ENCODE data around the gene MOBP.

MOBP gene

GRCh38 chr3:39501968-39502837 is 34.7 kb downstream of the MOBP start:
- H3K4me3 ChIP-seq (ENCODE audit: low read depth, low read length) = no peak overlapping the region
- DNase-seq (ENCODE audit: low read depth) = no peak
- TF ChIP-seq, protein P1, sequence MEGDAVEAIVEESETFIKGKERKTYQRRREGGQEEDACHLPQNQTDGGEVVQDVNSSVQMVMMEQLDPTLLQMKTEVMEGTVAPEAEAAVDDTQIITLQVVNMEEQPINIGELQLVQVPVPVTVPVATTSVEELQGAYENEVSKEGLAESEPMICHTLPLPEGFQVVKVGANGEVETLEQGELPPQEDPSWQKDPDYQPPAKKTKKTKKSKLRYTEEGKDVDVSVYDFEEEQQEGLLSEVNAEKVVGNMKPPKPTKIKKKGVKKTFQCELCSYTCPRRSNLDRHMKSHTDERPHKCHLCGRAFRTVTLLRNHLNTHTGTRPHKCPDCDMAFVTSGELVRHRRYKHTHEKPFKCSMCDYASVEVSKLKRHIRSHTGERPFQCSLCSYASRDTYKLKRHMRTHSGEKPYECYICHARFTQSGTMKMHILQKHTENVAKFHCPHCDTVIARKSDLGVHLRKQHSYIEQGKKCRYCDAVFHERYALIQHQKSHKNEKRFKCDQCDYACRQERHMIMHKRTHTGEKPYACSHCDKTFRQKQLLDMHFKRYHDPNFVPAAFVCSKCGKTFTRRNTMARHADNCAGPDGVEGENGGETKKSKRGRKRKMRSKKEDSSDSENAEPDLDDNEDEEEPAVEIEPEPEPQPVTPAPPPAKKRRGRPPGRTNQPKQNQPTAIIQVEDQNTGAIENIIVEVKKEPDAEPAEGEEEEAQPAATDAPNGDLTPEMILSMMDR (IDR thresholded peaks at IDR 0.05; ENCODE audit: low read depth, low read length) = no peak
- TF ChIP-seq POLR2A (IDR thresholded peaks at IDR 0.05; ENCODE audit: extremely low read depth, insufficient read length) (no peak), MYC (IDR thresholded peaks at IDR 0.05; ENCODE audit: low read depth, low read length) (no peak)
- TF ChIP-seq, protein P2, sequence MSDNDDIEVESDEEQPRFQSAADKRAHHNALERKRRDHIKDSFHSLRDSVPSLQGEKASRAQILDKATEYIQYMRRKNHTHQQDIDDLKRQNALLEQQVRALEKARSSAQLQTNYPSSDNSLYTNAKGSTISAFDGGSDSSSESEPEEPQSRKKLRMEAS (IDR thresholded peaks at IDR 0.05; ENCODE audit: low read depth, low read length) = no peak

GRCh38 chr3:39502838-39503145 is 35.3 kb downstream of the MOBP start:
- DNase-seq (ENCODE audit: low read depth) = no peak
- no peak overlapping the region for H3K4me3 ChIP-seq (ENCODE audit: low read depth, low read length)
- TF ChIP-seq, protein P2 (IDR thresholded peaks at IDR 0.05; ENCODE audit: low read depth, low read length) = no peak
- TF ChIP-seq MYC (IDR thresholded peaks at IDR 0.05; ENCODE audit: low read depth, low read length) = no peak
- TF ChIP-seq POLR2A (IDR thresholded peaks at IDR 0.05; ENCODE audit: extremely low read depth, insufficient read length) = no peak
- TF ChIP-seq, protein P1 (IDR thresholded peaks at IDR 0.05; ENCODE audit: low read depth, low read length) = no peak

- DNase-seq (ENCODE audit: low read depth) = no peak
- TF ChIP-seq, protein P2 (IDR thresholded peaks at IDR 0.05; ENCODE audit: low read depth, low read length) = no peak
- TF ChIP-seq POLR2A (IDR thresholded peaks at IDR 0.05; ENCODE audit: extremely low read depth, insufficient read length) (no peak), MYC (IDR thresholded peaks at IDR 0.05; ENCODE audit: low read depth, low read length) (no peak)
- TF ChIP-seq, protein P1 (IDR thresholded peaks at IDR 0.05; ENCODE audit: low read depth, low read length) = no peak
Measured at GRCh38 chr3:39505866-39506742, 38.6 kb downstream of the MOBP start.

GRCh38 chr3:39506863-39507262 is 39.4 kb downstream of the MOBP start:
- peak; percentile 24 for DNase-seq (ENCODE audit: low read depth)
- TF ChIP-seq POLR2A (IDR thresholded peaks at IDR 0.05; ENCODE audit: extremely low read depth, insufficient read length) (no peak), MYC (IDR thresholded peaks at IDR 0.05; ENCODE audit: low read depth, low read length) (no peak)
- TF ChIP-seq, protein P1 (IDR thresholded peaks at IDR 0.05; ENCODE audit: low read depth, low read length) = no peak
- TF ChIP-seq, protein P2 (IDR thresholded peaks at IDR 0.05; ENCODE audit: low read depth, low read length) = no peak
- no peak overlapping the region for H3K4me3 ChIP-seq (ENCODE audit: low read depth, low read length)

More at GRCh38 chr3:39505866-39506742, 38.6 kb downstream of the MOBP start:
- H3K4me3 ChIP-seq (ENCODE audit: low read depth, low read length) = no peak overlapping the region

- TF ChIP-seq, protein P2 (IDR thresholded peaks at IDR 0.05; ENCODE audit: low read depth, low read length) = no peak
- TF ChIP-seq, protein P1 (IDR thresholded peaks at IDR 0.05; ENCODE audit: low read depth, low read length) = no peak
- TF ChIP-seq MYC (IDR thresholded peaks at IDR 0.05; ENCODE audit: low read depth, low read length) (no peak), POLR2A (IDR thresholded peaks at IDR 0.05; ENCODE audit: extremely low read depth, insufficient read length) (no peak)
- H3K4me3 ChIP-seq (ENCODE audit: low read depth, low read length) = no peak overlapping the region
- DNase-seq (ENCODE audit: low read depth) = no peak
Measured at GRCh38 chr3:39513791-39514369, 46.4 kb downstream of the MOBP start.

All from NB4 (cell line).